HG02588 (cell line): Measurements from ENCODE around the gene TCF4.

Experiments
- ATAC-seq: cut with Tn5 transposase; IDR thresholded peaks from one replicate; pipeline ENCODE4 v1.9.1; 2021; ENCODE audit warnings: mild to moderate bottlenecking, moderate library complexity; ENCODE audit not compliant: unreplicated experiment

The TCF4 gene

GRCh38 chr18:55396267-55396905 is 191.6 kb downstream of the TCF4 start:
- ATAC-seq: no peak

GRCh38 chr18:55395799-55396198 is 192.2 kb downstream of the TCF4 start:
- ATAC-seq: no peak

GRCh38 chr18:55390898-55391297 is 197.1 kb downstream of the TCF4 start:
- no peak for ATAC-seq

GRCh38 chr18:55387139-55387984 is 200.6 kb downstream of the TCF4 start:
- no peak for ATAC-seq

- no peak for ATAC-seq
These were observed 201.4 kb downstream of the TCF4 start for GRCh38 chr18:55386545-55386944.

- ATAC-seq: no peak
These were observed 202.2 kb downstream of the TCF4 start for GRCh38 chr18:55385770-55386169.

GRCh38 chr18:55384551-55385275 is 203.3 kb downstream of the TCF4 start:
- ATAC-seq: no peak

- ATAC-seq: no peak
These were observed 203.9 kb downstream of the TCF4 start for GRCh38 chr18:55384115-55384514.

- no peak for ATAC-seq
These were observed 205.7 kb downstream of the TCF4 start for GRCh38 chr18:55382277-55382805.

- ATAC-seq: no peak
These were observed 206.7 kb downstream of the TCF4 start for GRCh38 chr18:55381277-55381676.

GRCh38 chr18:55380589-55380988 is 207.4 kb downstream of the TCF4 start:
- ATAC-seq: no peak

GRCh38 chr18:55376387-55376786 is 211.6 kb downstream of the TCF4 start:
- ATAC-seq: peak; percentile 92

- no peak for ATAC-seq
These were observed 212.1 kb downstream of the TCF4 start for GRCh38 chr18:55375930-55376329.

- ATAC-seq: no peak
These were observed 213.3 kb downstream of the TCF4 start for GRCh38 chr18:55374741-55375140.

- ATAC-seq: no peak
These were observed 215.8 kb downstream of the TCF4 start for GRCh38 chr18:55372209-55372608.

GRCh38 chr18:55370936-55371335 is 217.1 kb downstream of the TCF4 start:
- no peak for ATAC-seq

- ATAC-seq: no peak
These were observed 218.6 kb downstream of the TCF4 start for GRCh38 chr18:55369346-55369745.

- ATAC-seq: no peak
These were observed 222.7 kb downstream of the TCF4 start for GRCh38 chr18:55365342-55365741.

- ATAC-seq: no peak
These were observed 225.7 kb downstream of the TCF4 start for GRCh38 chr18:55362303-55362702.

- no peak for ATAC-seq
These were observed 226.3 kb downstream of the TCF4 start for GRCh38 chr18:55361492-55362250.

GRCh38 chr18:55360061-55360460 is 227.9 kb downstream of the TCF4 start:
- ATAC-seq: no peak
